ENCODE measurements around the gene METTL17.
A peak's percentile ranks its signal among the peaks of the same experiment; 100 is the strongest.
"Not testable (repeated sequence)": the region's sequence is repeated elsewhere in the genome, so short reads cannot be mapped to it uniquely, and the experiment has no call there.

The METTL17 gene

DNA sequence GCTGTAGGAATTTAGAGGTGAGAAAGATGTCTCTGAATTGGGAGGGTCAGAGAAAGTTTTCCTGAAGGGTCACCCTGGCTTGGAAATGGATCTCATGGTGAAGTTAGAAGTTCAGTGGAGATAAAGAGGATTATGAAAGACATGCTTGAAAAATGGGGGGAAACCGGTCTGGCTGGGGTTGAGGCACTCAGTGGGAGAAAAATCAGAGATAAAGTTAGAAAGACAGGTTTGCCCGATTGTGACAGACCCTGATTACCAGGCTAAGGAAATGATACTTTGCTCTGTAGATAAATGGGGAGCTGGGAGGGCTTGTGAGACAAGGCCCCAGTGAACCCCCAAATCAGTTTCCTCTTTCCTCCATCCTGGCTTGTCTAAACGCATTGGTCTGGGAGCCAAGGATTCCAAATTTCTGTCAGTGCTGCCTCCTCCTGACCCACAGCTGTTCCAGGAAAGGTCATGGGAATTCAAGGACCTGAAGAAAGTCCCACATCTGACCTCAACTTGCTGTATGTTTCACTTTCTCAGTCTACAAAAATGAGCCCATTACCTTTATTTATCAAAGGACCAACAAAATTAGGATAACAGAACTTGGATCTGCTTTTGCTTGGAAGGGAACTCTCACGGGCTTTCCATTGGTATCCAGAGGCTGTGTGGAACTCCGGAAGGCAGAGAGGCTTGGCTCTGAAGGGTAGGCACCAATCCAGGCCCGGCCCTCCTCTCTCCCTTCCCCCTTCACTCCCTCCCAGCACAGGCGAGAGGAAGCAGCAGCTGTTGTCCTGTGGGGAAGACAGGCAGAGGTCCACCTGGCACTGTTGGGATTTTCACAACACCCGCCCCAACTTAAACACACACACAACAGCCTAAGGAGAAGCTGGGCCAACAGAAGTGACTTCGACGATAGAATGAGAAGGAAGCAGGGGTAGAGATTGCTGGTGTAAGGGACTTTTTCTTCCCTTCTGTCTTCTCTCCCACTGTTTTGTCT is 49.0 kb downstream of the METTL17 start:
- Histone ChIP-seq H3K79me2 (ENCODE audit: insufficient read depth, low read length) (no peaks in the 10 kb centered on the region), H3K9ac (ENCODE audit: low read length) (no peak overlapping the region), H3K9me3 (ENCODE audit: low read length) (no peaks in the 10 kb centered on the region), H3F3A (ENCODE audit: insufficient read depth, low read length) (no peaks in the 10 kb centered on the region), H3K4me3 (ENCODE audit: low read depth, low read length, poor library complexity, severe bottlenecking) (no peak overlapping the region), H4K20me1 (ENCODE audit: insufficient read depth, low read length) (no peaks in the 10 kb centered on the region), H2AFZ (ENCODE audit: low read length) (no peak overlapping the region), H3K9me2 (ENCODE audit: low read depth, low read length) (no peaks in the 10 kb centered on the region), H3K36me3 (ENCODE audit: insufficient read depth, low read length) (no peaks in the 10 kb centered on the region), H3K27me3 (ENCODE audit: insufficient read depth, low read length) (no peaks in the 10 kb centered on the region; the same call in 1 of the 2 replicates), H3K27ac (ENCODE audit: low read depth, low read length, poor library complexity, severe bottlenecking) (no peak overlapping the region), H3K4me1 (ENCODE audit: insufficient read depth, low read length, severe bottlenecking) (no peaks in the 10 kb centered on the region), H3K4me2 (ENCODE audit: low read length) (no peak overlapping the region)
- TF ChIP-seq, protein P1, sequence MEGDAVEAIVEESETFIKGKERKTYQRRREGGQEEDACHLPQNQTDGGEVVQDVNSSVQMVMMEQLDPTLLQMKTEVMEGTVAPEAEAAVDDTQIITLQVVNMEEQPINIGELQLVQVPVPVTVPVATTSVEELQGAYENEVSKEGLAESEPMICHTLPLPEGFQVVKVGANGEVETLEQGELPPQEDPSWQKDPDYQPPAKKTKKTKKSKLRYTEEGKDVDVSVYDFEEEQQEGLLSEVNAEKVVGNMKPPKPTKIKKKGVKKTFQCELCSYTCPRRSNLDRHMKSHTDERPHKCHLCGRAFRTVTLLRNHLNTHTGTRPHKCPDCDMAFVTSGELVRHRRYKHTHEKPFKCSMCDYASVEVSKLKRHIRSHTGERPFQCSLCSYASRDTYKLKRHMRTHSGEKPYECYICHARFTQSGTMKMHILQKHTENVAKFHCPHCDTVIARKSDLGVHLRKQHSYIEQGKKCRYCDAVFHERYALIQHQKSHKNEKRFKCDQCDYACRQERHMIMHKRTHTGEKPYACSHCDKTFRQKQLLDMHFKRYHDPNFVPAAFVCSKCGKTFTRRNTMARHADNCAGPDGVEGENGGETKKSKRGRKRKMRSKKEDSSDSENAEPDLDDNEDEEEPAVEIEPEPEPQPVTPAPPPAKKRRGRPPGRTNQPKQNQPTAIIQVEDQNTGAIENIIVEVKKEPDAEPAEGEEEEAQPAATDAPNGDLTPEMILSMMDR (IDR thresholded peaks at IDR 0.05; ENCODE audit: low read length) = no peak
- no peak for TF ChIP-seq EZH2 (IDR thresholded peaks at IDR 0.05; ENCODE audit: borderline replicate concordance, low read length)

DNA sequence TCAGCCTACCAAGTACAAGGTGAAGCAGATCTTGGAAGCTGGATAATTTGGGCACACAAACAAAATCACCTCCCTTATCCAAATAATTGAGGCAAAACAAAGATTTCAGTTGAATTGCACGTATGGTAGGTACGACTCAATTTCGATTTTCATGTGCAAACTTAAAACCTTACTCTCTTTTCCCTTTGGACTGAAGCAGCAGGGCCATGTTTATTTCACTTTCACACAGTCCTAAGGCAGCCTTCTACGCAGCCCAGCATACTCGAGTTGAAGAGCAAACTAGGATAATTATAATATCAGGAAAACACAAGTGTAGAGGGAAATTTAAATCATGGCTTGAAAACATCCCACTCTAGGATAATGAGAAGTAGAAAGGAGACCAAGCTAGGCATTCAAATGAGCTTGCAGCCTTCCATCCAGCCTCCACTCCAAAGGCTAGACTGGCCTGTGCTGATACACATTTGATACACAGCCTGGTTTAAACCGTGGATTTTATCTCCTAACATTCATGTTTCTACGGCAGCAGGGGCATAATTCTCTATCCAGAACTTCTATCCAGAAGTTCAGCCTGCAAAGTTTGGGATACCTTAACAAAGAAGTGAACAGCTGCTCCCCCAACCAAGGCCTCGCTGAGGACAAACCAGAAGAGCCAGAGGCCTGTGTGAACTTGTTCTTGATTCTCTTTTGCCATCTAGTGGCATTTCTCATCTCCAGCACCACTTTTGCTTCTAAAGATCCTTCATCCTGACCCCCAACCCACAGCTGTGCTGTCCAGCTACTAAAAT is 50.0 kb downstream of the METTL17 start:
- TF ChIP-seq, protein P1 (IDR thresholded peaks at IDR 0.05; ENCODE audit: low read length) = peak; percentile 60; the same call in 1 of the 2 replicates
- no peak for TF ChIP-seq EZH2 (IDR thresholded peaks at IDR 0.05; ENCODE audit: borderline replicate concordance, low read length)
- Histone ChIP-seq H3K27me3 (ENCODE audit: insufficient read depth, low read length) (no peaks in the 10 kb centered on the region; the same call in 1 of the 2 replicates), H3K4me1 (ENCODE audit: insufficient read depth, low read length, severe bottlenecking) (no peaks in the 10 kb centered on the region), H3K9me3 (ENCODE audit: low read length) (no peaks in the 10 kb centered on the region), H3K9me2 (ENCODE audit: low read depth, low read length) (no peaks in the 10 kb centered on the region), H3K27ac (ENCODE audit: low read depth, low read length, poor library complexity, severe bottlenecking) (no peak overlapping the region), H3F3A (ENCODE audit: insufficient read depth, low read length) (no peaks in the 10 kb centered on the region), H3K4me3 (ENCODE audit: low read depth, low read length, poor library complexity, severe bottlenecking) (no peak overlapping the region), H3K9ac (ENCODE audit: low read length) (no peak overlapping the region), H3K79me2 (ENCODE audit: insufficient read depth, low read length) (no peaks in the 10 kb centered on the region), H2AFZ (ENCODE audit: low read length) (no peak overlapping the region), H4K20me1 (ENCODE audit: insufficient read depth, low read length) (no peaks in the 10 kb centered on the region), H3K4me2 (ENCODE audit: low read length) (no peak overlapping the region), H3K36me3 (ENCODE audit: insufficient read depth, low read length) (no peaks in the 10 kb centered on the region)

DNA sequence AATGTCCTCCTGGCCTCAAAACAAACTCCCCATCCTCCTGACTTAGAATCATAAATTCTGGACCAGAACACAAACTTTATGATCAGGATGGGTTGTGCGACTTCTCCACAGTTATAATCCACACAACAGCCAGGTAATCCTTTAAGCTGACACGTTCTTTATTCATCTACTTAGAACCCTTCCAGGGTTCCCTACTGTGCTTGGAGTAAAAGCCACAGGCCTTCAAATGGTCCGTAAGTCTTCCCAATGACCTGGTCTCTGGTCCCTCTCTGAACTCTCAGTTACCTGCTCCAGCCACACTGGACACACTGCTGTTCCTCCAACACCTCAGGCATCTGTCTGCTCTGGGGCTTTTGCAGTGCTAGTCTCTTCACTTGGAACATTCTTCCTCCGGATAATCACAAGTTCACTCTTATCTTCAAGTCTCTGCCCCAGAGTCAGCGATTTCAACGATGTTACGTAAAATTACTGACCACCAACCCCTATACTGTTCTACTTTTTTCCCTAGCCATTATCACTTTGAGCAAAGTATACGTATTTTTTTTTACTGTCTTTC is 50.7 kb downstream of the METTL17 start:
- Histone ChIP-seq H3K27me3 (ENCODE audit: insufficient read depth, low read length) (no peaks in the 10 kb centered on the region; the same call in 1 of the 2 replicates), H3K9me2 (ENCODE audit: low read depth, low read length) (no peaks in the 10 kb centered on the region), H3F3A (ENCODE audit: insufficient read depth, low read length) (no peaks in the 10 kb centered on the region), H3K4me1 (ENCODE audit: insufficient read depth, low read length, severe bottlenecking) (no peaks in the 10 kb centered on the region), H3K9ac (ENCODE audit: low read length) (no peak overlapping the region), H3K27ac (ENCODE audit: low read depth, low read length, poor library complexity, severe bottlenecking) (no peak overlapping the region), H3K9me3 (ENCODE audit: low read length) (no peaks in the 10 kb centered on the region), H3K79me2 (ENCODE audit: insufficient read depth, low read length) (no peaks in the 10 kb centered on the region), H3K36me3 (ENCODE audit: insufficient read depth, low read length) (no peaks in the 10 kb centered on the region), H4K20me1 (ENCODE audit: insufficient read depth, low read length) (no peaks in the 10 kb centered on the region), H2AFZ (ENCODE audit: low read length) (no peak overlapping the region), H3K4me3 (ENCODE audit: low read depth, low read length, poor library complexity, severe bottlenecking) (no peak overlapping the region), H3K4me2 (ENCODE audit: low read length) (no peak overlapping the region)
- TF ChIP-seq, protein P1 (IDR thresholded peaks at IDR 0.05; ENCODE audit: low read length) = no peak
- no peak for TF ChIP-seq EZH2 (IDR thresholded peaks at IDR 0.05; ENCODE audit: borderline replicate concordance, low read length)

DNA sequence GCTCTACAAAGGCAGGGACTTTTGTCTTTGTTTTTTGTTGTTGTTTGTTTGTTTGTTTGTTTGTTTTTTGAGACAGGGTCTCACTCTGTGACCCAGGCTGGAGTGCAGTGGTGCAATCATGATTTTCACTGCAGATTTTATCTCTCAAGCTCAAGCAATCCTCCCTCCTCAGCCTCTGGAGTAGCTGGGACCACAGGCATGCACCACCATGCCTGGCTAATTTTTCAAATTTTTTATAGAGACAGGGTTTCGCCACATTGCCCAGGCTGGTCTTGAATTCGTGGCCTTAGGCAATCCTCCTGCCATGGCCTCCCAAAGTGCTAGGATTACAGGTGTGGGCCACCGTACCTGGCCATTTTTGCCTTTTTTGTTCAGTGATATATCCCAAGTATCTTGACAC is 51.2 kb downstream of the METTL17 start:
- H3K27ac ChIP-seq (ENCODE audit: low read depth, low read length, poor library complexity, severe bottlenecking); H3K9me3 ChIP-seq (ENCODE audit: low read length); H3K27me3 ChIP-seq (ENCODE audit: insufficient read depth, low read length); H3K4me1 ChIP-seq (ENCODE audit: insufficient read depth, low read length, severe bottlenecking); H2AFZ ChIP-seq (ENCODE audit: low read length); H3K9ac ChIP-seq (ENCODE audit: low read length); H3K79me2 ChIP-seq (ENCODE audit: insufficient read depth, low read length); H3K4me3 ChIP-seq (ENCODE audit: low read depth, low read length, poor library complexity, severe bottlenecking); H3K9me2 ChIP-seq (ENCODE audit: low read depth, low read length); H4K20me1 ChIP-seq (ENCODE audit: insufficient read depth, low read length); H3K36me3 ChIP-seq (ENCODE audit: insufficient read depth, low read length); H3F3A ChIP-seq (ENCODE audit: insufficient read depth, low read length); H3K4me2 ChIP-seq (ENCODE audit: low read length): not testable (repeated sequence)
